Fibroblast of lung (primary cell): ENCODE data around the gene KCNIP1. TPM values are rescaled to one million over a fixed set of nuclear protein-coding genes. Genes with fewer than 3 reads are reported as not detected.

Source experiments
- DNase-seq, 2 donors: peaks; one replicate each; pipeline versions ENCODE4 v3.0.0 to v3.0.0-alpha.2; 2010; ENCODE audit warnings: low read depth in 2 of 2
- H2AFZ ChIP-seq: 2 replicates; pipeline ENCODE4 v1.5.1; 2012; ENCODE audit warnings: low read length, control low read depth, inconsistent platforms
- H3K27ac ChIP-seq: 2 replicates; pipeline ENCODE4 v1.5.1; 2011; ENCODE audit warnings: low read length, control low read depth; ENCODE audit not compliant: insufficient read depth
- H3K27me3 ChIP-seq: 2 replicates; pipeline ENCODE4 v1.5.1; 2011; ENCODE audit warnings: mild to moderate bottlenecking, low read length; ENCODE audit not compliant: control insufficient read depth, insufficient read depth
- H3K36me3 ChIP-seq: 2 replicates; pipeline ENCODE4 v1.5.1; 2011; ENCODE audit warnings: low read length; ENCODE audit not compliant: control insufficient read depth, insufficient read depth
- H3K4me1 ChIP-seq: 2 replicates; pipeline ENCODE4 v1.5.1; 2011; ENCODE audit warnings: low read length; ENCODE audit not compliant: control insufficient read depth, insufficient read depth; ENCODE audit errors: extremely low read depth
- H3K4me2 ChIP-seq: 2 replicates; pipeline ENCODE4 v1.5.1; 2011; ENCODE audit warnings: low read length, control low read depth; ENCODE audit not compliant: insufficient read depth; ENCODE audit errors: extremely low read depth
- H3K4me3 ChIP-seq, 4 experiments: fragments of 200-600 bp in 1 of 4; sonication (generic) in 1 of 4; replicated peaks in 1 of 4; 2 replicates each; pipeline ENCODE4 v1.5.1; 2011 to 2016; ENCODE audit warnings: low read length in 4 of 4, low read depth in 3 of 4, mild to moderate bottlenecking in 3 of 4, control low read depth in 2 of 4, inconsistent platforms in 1 of 4, mixed read lengths in 1 of 4; ENCODE audit not compliant: insufficient read depth in 1 of 4; ENCODE audit errors: control extremely low read depth in 1 of 4
- H3K79me2 ChIP-seq: 2 replicates; pipeline ENCODE4 v1.5.1; 2012; ENCODE audit warnings: mild to moderate bottlenecking, low read length, inconsistent platforms; ENCODE audit not compliant: control insufficient read depth, insufficient read depth
- H3K9ac ChIP-seq: 2 replicates; pipeline ENCODE4 v1.5.1; 2011; ENCODE audit warnings: mild to moderate bottlenecking, low read length, control low read depth; ENCODE audit not compliant: insufficient read depth
- H3K9me3 ChIP-seq: 2 replicates; pipeline ENCODE4 v1.5.1; 2012; ENCODE audit warnings: low read depth, low read length; ENCODE audit not compliant: control insufficient read depth, insufficient read depth
- H4K20me1 ChIP-seq: 2 replicates; pipeline ENCODE4 v1.5.1; 2011; ENCODE audit warnings: low read length; ENCODE audit not compliant: control insufficient read depth, insufficient read depth; ENCODE audit errors: extremely low read depth
- CTCF ChIP-seq, 2 donors: IDR thresholded peaks in 1 of 2; conservative IDR thresholded peaks in 1 of 2; 1 replicate in 1 of 2; 2 replicates in 1 of 2; pipeline ENCODE4 v1.5.1; 2011 to 2012; ENCODE audit warnings: low read length in 2 of 2, control low read depth in 1 of 2, inconsistent platforms in 1 of 2, low read depth in 1 of 2, mild to moderate bottlenecking in 1 of 2
- EZH2 ChIP-seq: IDR thresholded peaks from 2 replicates; pipeline ENCODE4 v1.5.1; 2012; ENCODE audit warnings: low read length, control low read depth, mild to moderate bottlenecking; ENCODE audit errors: missing control alignments
- polyA plus RNA-seq, 2 donors: library from polyadenylated mRNA; depleted of rRNA in 1 of 2; stranded (reverse) in 1 of 2; unstranded in 1 of 2; fragments of >200 nt; gene quantifications; 2 replicates each; pipeline ENCODE4 v1.2.1, GENCODE V29; 2011 to 2012; ENCODE audit warnings: missing spikeins in 1 of 2
- total RNA-seq: library from RNA; depleted of rRNA; stranded (reverse); fragments of >200 nt; gene quantifications from 2 replicates; pipeline ENCODE4 v1.2.1, GENCODE V29; 2014

KCNIP1 gene
- total and polyA plus RNA-seq, 2 donors (not counting 1 experiment from before 2014, with no cell fraction given) = not detected

- Histone ChIP-seq H3K79me2 (no peaks in the 10 kb centered on the region), H3K27me3 (no peaks in the 10 kb centered on the region), H3K27ac (no peak overlapping the region), H3K4me1 (peaks cover 7% of the 10 kb centered on the region), H3K4me2 (peak overlapping the region; percentile 62), H4K20me1 (no peaks in the 10 kb centered on the region), H3K4me3 (no peak overlapping the region), H2AFZ (no peak overlapping the region), H3K9ac (no peak overlapping the region), H3K9me3 (no peaks in the 10 kb centered on the region), H3K36me3 (no peaks in the 10 kb centered on the region)
- no peak for DNase-seq
- TF ChIP-seq EZH2 (no peak), CTCF (conservative IDR thresholded peaks at IDR 0.05 in 1 of 2, IDR thresholded peaks at IDR 0.05 in 1 of 2; ENCODE audit: low read depth in 1 of 2, low read length in 2 of 2) (no peak)
Observed at GRCh38 chr5:170634256-170634990, 130.6 kb downstream of the KCNIP1 start.

- H3K4me1 ChIP-seq = peaks cover 7% of the 10 kb centered on the region
- H3K27me3 ChIP-seq = no peaks in the 10 kb centered on the region
- H3K4me3 ChIP-seq = no peak overlapping the region
- DNase-seq = no peak
- H3K79me2 ChIP-seq = no peaks in the 10 kb centered on the region
- no peak overlapping the region for H2AFZ ChIP-seq
- TF ChIP-seq CTCF (conservative IDR thresholded peaks at IDR 0.05 in 1 of 2, IDR thresholded peaks at IDR 0.05 in 1 of 2; ENCODE audit: low read depth in 1 of 2, low read length in 2 of 2) = no peak
- no peak for TF ChIP-seq EZH2
- H3K9me3 ChIP-seq = no peaks in the 10 kb centered on the region
- H3K9ac ChIP-seq = no peak overlapping the region
- no peaks in the 10 kb centered on the region for H3K36me3 ChIP-seq
- H3K27ac ChIP-seq = no peak overlapping the region
- H3K4me2 ChIP-seq = no peak overlapping the region
- H4K20me1 ChIP-seq = no peaks in the 10 kb centered on the region
Observed at GRCh38 chr5:170635706-170636105, 131.9 kb downstream of the KCNIP1 start.

GRCh38 chr5:170636206-170636605 lies 132.4 kb downstream of the KCNIP1 start:
- Histone ChIP-seq H3K4me2 (no peak overlapping the region), H3K27ac (no peak overlapping the region), H3K79me2 (no peaks in the 10 kb centered on the region), H3K4me1 (peaks cover 7% of the 10 kb centered on the region), H3K9ac (no peak overlapping the region), H4K20me1 (no peaks in the 10 kb centered on the region), H3K9me3 (no peaks in the 10 kb centered on the region), H2AFZ (no peak overlapping the region), H3K4me3 (no peak overlapping the region), H3K27me3 (no peaks in the 10 kb centered on the region), H3K36me3 (no peaks in the 10 kb centered on the region)
- DNase-seq = no peak
- TF ChIP-seq CTCF (conservative IDR thresholded peaks at IDR 0.05 in 1 of 2, IDR thresholded peaks at IDR 0.05 in 1 of 2; ENCODE audit: low read depth in 1 of 2, low read length in 2 of 2) (no peak), EZH2 (no peak)
